K562 (cell line): Measurements from ENCODE around the gene KDM2A. TPM values are rescaled to one million over a fixed set of nuclear protein-coding genes. Genes with fewer than 3 reads are reported as not detected.

Source experiments
- ATAC-seq: fragments of 200-7000 bp; cut with Tn5 transposase; 3 replicates; pipeline ENCODE4 v1.9.1; 2020; ENCODE audit warnings: moderate library complexity
- BruUV-seq: library from RNA; stranded (reverse); fragments of 400-500 nt; replicated peaks from 2 replicates; lab custom pipeline; 2021; lab: Mats Ljungman, UMichigan
- CTCF ChIA-PET: fragments of 300-600 bp; formaldehyde crosslinking; extraction: SDS; loops from one replicate; lab custom pipeline; 2021; ENCODE audit warnings: low intra/inter-chr PET ratio; lab: Yijun Ruan, JAX
- POLR2A ChIA-PET: fragments of 300-600, 350-650 bp; sonication (Branson Sonifier 250); formaldehyde crosslinking; extraction: SDS; loops from one replicate; lab custom pipeline; 2021; ENCODE audit warnings: antibody characterized with exemption, inconsistent platforms; lab: Yijun Ruan, JAX
- DNase-seq, 4 experiments: peaks; one replicate each; pipeline versions ENCODE4 v3.0.0 to v3.0.0-alpha.2; 2011 to 2018; ENCODE audit warnings: low spot score in 3 of 4, mixed read lengths in 3 of 4; ENCODE audit errors: extremely low read depth in 1 of 4
- FAIRE-seq: peaks from 2 replicates; lab custom pipeline; 2011; peaks lifted over from hg19 to GRCh38; lab: Jason Lieb, UNC
- H2AFZ ChIP-seq: 2 replicates; pipeline ENCODE4 v1.6.0; 2011; ENCODE audit warnings: low read depth, low read length, control low read depth, inconsistent platforms
- H3K27ac ChIP-seq: fragments of 200-600 bp; 3 replicates; pipeline ENCODE4 v1.8.0; 2011; ENCODE audit warnings: low read depth, mild to moderate bottlenecking, control low read depth, inconsistent platforms, low read length, moderate library complexity, mixed read lengths; ENCODE audit errors: extremely low read depth
- H3K27me3 ChIP-seq, 2 experiments: fragments of 300-600 bp in 1 of 2; 2 replicates in 1 of 2; 3 replicates in 1 of 2; pipeline versions ENCODE4 v1.6.0 to v1.8.0; 2011; ENCODE audit warnings: inconsistent platforms in 2 of 2, low read length in 2 of 2, mild to moderate bottlenecking in 1 of 2, mixed read lengths in 1 of 2, moderate library complexity in 1 of 2; ENCODE audit not compliant: control insufficient read depth in 2 of 2, insufficient read depth in 2 of 2
- H3K36me3 ChIP-seq: fragments of 300-600 bp; 3 replicates; pipeline ENCODE4 v1.8.0; 2011; ENCODE audit warnings: mild to moderate bottlenecking, low read length, inconsistent platforms; ENCODE audit not compliant: control insufficient read depth, insufficient read depth
- H3K4me1 ChIP-seq, 2 experiments: fragments of 200-600 bp in 1 of 2; replicated peaks in 1 of 2; 2 replicates in 1 of 2; 3 replicates in 1 of 2; pipeline versions ENCODE4 v1.5.1 to v1.8.0; 2011; ENCODE audit warnings: inconsistent platforms in 2 of 2, low read length in 2 of 2, mild to moderate bottlenecking in 1 of 2, mixed read lengths in 1 of 2, moderate library complexity in 1 of 2; ENCODE audit not compliant: control insufficient read depth in 2 of 2, insufficient read depth in 2 of 2
- H3K4me2 ChIP-seq: 2 replicates; pipeline ENCODE4 v1.6.1; 2011; ENCODE audit warnings: low read length, control low read depth, inconsistent platforms, mixed read lengths; ENCODE audit not compliant: insufficient read depth
- H3K4me3 ChIP-seq: fragments of 200-600 bp; sonication (generic), shearing (Covaris generic); 2 replicates; pipeline ENCODE4 v1.5.1; 2016; ENCODE audit warnings: control low read depth, inconsistent platforms
- H3K79me2 ChIP-seq: fragments of 200-600 bp; 3 replicates; pipeline ENCODE4 v1.8.0; 2011; ENCODE audit warnings: low read length, inconsistent platforms; ENCODE audit not compliant: control insufficient read depth, insufficient read depth
- H3K9ac ChIP-seq, 2 experiments: 2 replicates each; pipeline versions ENCODE4 v1.6.0 to v1.6.1; 2011; ENCODE audit warnings: low read depth in 2 of 2, low read length in 2 of 2, control low read depth in 1 of 2, inconsistent platforms in 1 of 2, mild to moderate bottlenecking in 1 of 2, mixed read lengths in 1 of 2; ENCODE audit not compliant: insufficient read depth in 1 of 2
- H3K9me1 ChIP-seq: one replicate; pipeline ENCODE4 v1.6.0; 2011; ENCODE audit warnings: inconsistent platforms, mild to moderate bottlenecking, low read length, moderate library complexity; ENCODE audit not compliant: control insufficient read depth, insufficient read depth
- H3K9me3 ChIP-seq: replicated peaks from 2 replicates; pipeline ENCODE4 v1.5.1; 2011; ENCODE audit warnings: low read depth, low read length, inconsistent platforms; ENCODE audit not compliant: control insufficient read depth, insufficient read depth
- H4K20me1 ChIP-seq: replicated peaks from 2 replicates; pipeline ENCODE4 v1.6.1; 2011; ENCODE audit warnings: low read length, inconsistent platforms, mixed read lengths; ENCODE audit not compliant: control insufficient read depth, insufficient read depth
- DLX4 ChIP-seq: fragments of 250-450 bp; sonication (Bioruptor Pico); IDR thresholded peaks from 2 replicates; pipeline ENCODE4 v1.6.1; 2021; ENCODE audit warnings: mild to moderate bottlenecking
- XRCC5 ChIP-seq: fragments of 200-400 bp; formaldehyde crosslinking; IDR thresholded peaks from 2 replicates; pipeline ENCODE4 v1.6.1; 2017; ENCODE audit warnings: low read depth, mild to moderate bottlenecking, low read length
- ZFP36 ChIP-seq: fragments of 150-350 bp; IDR thresholded peaks from 2 replicates; pipeline ENCODE4 v1.6.1; 2018; ENCODE audit warnings: low read length, low read depth; ENCODE audit not compliant: partially characterized antibody
- WGBS: fragments of 100-300 bp; shearing (Covaris generic); methylation state at CpG from one replicate; pipeline ENCODE4 v1.1.6; 2016; ENCODE audit warnings: low coverage, mixed read lengths; ENCODE audit not compliant: insufficient coverage; ENCODE audit errors: missing lambda C conversion rate; 5-methylcytosine and 5-hydroxymethylcytosine counted together
- in situ Hi-C: fragments of 300-500 bp; cut with MboI; formaldehyde crosslinking; loops from 4 replicates; pipeline ENCODE4 v1.15.0; 2018; ENCODE audit warnings: inconsistent platforms, mixed read lengths
- intact Hi-C: fragments of 100-400 bp; cut with micrococcal nuclease; formaldehyde crosslinking; loops from 2 replicates; pipeline ENCODE4 v1.14.2; 2022
- polyA plus RNA-seq, 8 experiments: library from polyadenylated mRNA; depleted of rRNA in 4 of 8; stranded (reverse) in 5 of 8; unstranded in 3 of 8; fragments of >200 nt; fragmentation: Nextera tagmentation in 2 of 8; fragmentation: Illumina TruSeq in 1 of 8; extraction: Ambion mirVana in 2 of 8; extraction: Trizol in 1 of 8; gene quantifications; 2 replicates each; pipeline versions ENCODE4 v1.2.1 to v1.2.3, GENCODE V29; 2011 to 2014; ENCODE audit warnings: inconsistent platforms in 1 of 8, missing spikeins in 1 of 8
- total RNA-seq, 7 experiments: library from RNA; depleted of rRNA in 6 of 7; stranded (reverse); fragments of >200 nt in 6 of 7; fragmentation: Illumina TruSeq in 2 of 7; extraction: Trizol in 2 of 7; gene quantifications; 2 replicates each; pipeline versions ENCODE4 v1.2.1 to v1.2.3, GENCODE V29; 2011 to 2021; ENCODE audit warnings: low replicate concordance in 1 of 7

The KDM2A gene
- total and polyA plus RNA-seq, 9 of the 15 experiments (the other 6 are each of a cell fraction or from before 2014, with no cell fraction given): 5.0 to 39.3 (median 21.3) TPM

- ChIA-PET POLR2A (interaction anchor here (1.0 to 1.4 kb wide), 3 partner anchors 10 to 25 kb away, joined by 3 to 5 read pairs (median 4); no protein-coding TSS in a partner anchor), CTCF (no interaction called here)
- intact Hi-C loops: loop anchor here (5.0 kb wide), 1 partner anchor 182 kb away; no protein-coding TSS in a partner anchor
- Histone ChIP-seq H2AFZ (no peak overlapping the region), H4K20me1 (peaks cover 2% of the 10 kb centered on the region; the same call in 1 of the 2 replicates), H3K27ac (no peak overlapping the region), H3K9me3 (no peaks in the 10 kb centered on the region), H3K36me3 (peaks cover 20% of the 10 kb centered on the region; the same call in 2 of the 3 replicates), H3K27me3 (no peaks in the 10 kb centered on the region), H3K79me2 (peaks cover 30% of the 10 kb centered on the region), H3K4me1 (peaks cover 38 to 59% of the 10 kb centered on the region in 2 experiments), H3K4me2 (no peak overlapping the region), H3K9ac (peak overlapping the region in 1 of 2 experiments; percentile 17; a peak in 1 of 4 replicates), H3K9me1 (peaks cover 3% of the 10 kb centered on the region), H3K4me3 (no peak overlapping the region)
- ATAC-seq: no peak
- no TSS peak for BruUV-seq
- DNase-seq: no peak
- no peak for FAIRE-seq
- WGBS: 86% methylated on average over 5 of the region's 5 CpGs
- TF ChIP-seq ZFP36: peak; percentile 86
- TF ChIP-seq XRCC5: no peak
- TF ChIP-seq DLX4 (CRISPR knock-in tag): no peak
- in situ Hi-C loops: loop anchor here (5.0 kb wide), 1 partner anchor 118 kb away; no protein-coding TSS in a partner anchor
These were observed 145.2 kb downstream of the KDM2A start for GRCh38 chr11:67264260-67264659.
